ENCODE data around the gene NLRP5.

NLRP5 gene

DNA sequence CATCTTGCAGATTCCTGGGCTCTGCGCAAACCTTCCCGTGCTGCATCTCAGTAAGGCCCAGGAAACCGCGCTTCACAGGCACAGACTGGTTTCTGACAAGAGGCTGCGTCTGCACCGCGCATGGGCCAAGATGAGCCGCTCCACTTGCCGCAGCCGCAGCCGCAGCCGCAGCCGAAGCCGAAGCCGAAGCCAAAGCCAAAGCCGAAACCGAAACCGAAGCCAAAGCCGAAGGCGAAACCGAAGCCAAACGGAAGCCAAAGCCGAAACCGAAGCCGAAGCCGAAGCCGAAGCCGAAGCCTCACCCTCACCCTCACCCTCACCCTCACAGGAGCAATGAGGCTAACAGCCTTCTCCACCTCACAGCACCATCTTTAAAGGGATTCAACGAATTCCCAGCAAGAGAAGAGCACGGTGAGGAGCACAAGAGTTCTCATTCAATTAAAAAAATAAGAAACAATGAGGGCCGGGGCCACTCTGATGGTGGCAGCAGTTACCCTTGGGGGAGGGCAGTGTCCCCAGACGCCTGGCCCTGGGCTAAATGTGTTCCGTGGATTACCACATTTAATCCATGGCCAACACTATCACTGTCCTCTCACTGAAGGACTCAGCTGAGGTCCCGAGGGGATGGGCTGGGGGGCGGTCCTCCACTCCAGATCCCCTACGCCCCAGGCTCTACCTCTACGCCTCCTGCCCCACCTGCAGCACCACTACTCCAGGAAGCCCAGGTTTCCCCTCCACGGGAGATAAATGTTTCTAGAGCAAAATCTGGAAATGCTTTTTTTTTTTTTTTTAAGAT, 105.4 kb downstream of the NLRP5 start:
- H3K36me3 ChIP-seq: peaks cover 13 to 57% (median 27%) of the 10 kb centered on the region in 3 donors
- H3K9me3 ChIP-seq: no peaks in the 10 kb centered on the region
- DNase-seq: no peak
- intact Hi-C loops (cut with DNase I; ENCODE audit: low total_unique reads): no loop called here
- H3K4me3 ChIP-seq: no peak overlapping the region
- no peak overlapping the region for H3K27ac ChIP-seq
- peaks cover 0 to 10% (median 0%) of the 10 kb centered on the region in 4 donors for H3K4me1 ChIP-seq
- no peaks in the 10 kb centered on the region for H3K27me3 ChIP-seq
- TF ChIP-seq CTCF (IDR thresholded peaks at IDR 0.05): no peak

GRCh38 chr19:56092685-56093631, 106.4 kb downstream of the NLRP5 start:
- no peak for DNase-seq
- Histone ChIP-seq H3K27me3 (no peaks in the 10 kb centered on the region), H3K4me1 (peaks cover 0 to 13% (median 0%) of the 10 kb centered on the region in 4 donors), H3K4me3 (no peak overlapping the region), H3K27ac (no peak overlapping the region), H3K36me3 (peaks cover 13 to 57% (median 25%) of the 10 kb centered on the region in 3 donors), H3K9me3 (no peaks in the 10 kb centered on the region)
- intact Hi-C loops (cut with DNase I; ENCODE audit: low total_unique reads): no loop called here
- no peak for TF ChIP-seq CTCF (IDR thresholded peaks at IDR 0.05)

GRCh38 chr19:56094449-56094848, 107.9 kb downstream of the NLRP5 start:
- Histone ChIP-seq H3K4me3 (no peak overlapping the region), H3K27me3 (no peaks in the 10 kb centered on the region), H3K4me1 (peaks cover 0 to 11% (median 0%) of the 10 kb centered on the region in 4 donors), H3K27ac (no peak overlapping the region), H3K36me3 (peaks cover 3 to 56% (median 16%) of the 10 kb centered on the region in 3 donors), H3K9me3 (no peaks in the 10 kb centered on the region)
- DNase-seq: no peak
- no peak for TF ChIP-seq CTCF (IDR thresholded peaks at IDR 0.05)
- intact Hi-C loops (cut with DNase I; ENCODE audit: low total_unique reads): no loop called here

DNA sequence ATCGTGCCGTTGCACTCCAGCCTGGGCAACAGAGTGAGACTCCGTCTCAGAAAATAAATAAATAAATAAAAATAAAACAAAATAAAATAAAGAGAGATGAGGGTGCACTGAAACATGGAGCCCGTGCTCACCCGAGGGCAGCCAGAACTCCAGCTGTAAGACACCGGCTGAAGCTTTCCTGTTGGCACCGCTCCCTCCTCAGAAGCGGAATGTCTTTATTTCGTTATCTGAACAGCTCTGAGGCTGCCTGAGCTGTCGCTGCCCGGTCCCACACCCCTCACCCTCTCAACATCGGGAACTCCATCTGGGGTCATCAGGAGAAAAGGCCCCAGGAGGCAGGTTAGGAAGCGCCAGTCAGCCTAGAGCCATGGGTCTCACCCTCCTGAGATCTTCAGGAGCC, 110.1 kb downstream of the NLRP5 start:
- Histone ChIP-seq H3K4me1 (peaks cover 0 to 3% (median 0%) of the 10 kb centered on the region in 4 donors), H3K9me3 (no peaks in the 10 kb centered on the region), H3K27me3 (no peaks in the 10 kb centered on the region), H3K36me3 (peaks cover 8 to 59% (median 26%) of the 10 kb centered on the region in 3 donors), H3K4me3 (no peak overlapping the region), H3K27ac (no peak overlapping the region)
- TF ChIP-seq CTCF (IDR thresholded peaks at IDR 0.05): no peak
- intact Hi-C loops (cut with DNase I; ENCODE audit: low total_unique reads): no loop called here
- DNase-seq: no peak

DNA sequence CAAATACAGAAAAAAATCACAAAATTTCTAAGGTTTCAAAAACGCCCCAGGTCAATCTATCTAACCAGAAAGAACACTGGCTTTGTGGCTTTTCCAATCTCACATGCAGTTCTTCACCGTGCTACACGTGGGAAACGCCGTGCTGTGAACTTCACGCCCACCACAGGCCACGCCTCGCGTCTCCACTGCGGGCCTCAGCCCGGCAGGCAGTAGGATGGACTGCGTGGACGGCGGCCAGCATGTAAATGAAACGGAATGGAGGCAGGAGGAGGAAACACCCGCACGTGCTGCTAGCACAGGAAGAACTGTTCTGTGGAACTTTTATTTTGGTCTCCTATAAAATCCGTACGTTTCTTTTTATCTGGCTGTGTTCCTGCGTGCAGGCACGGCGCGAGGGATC, 110.7 kb downstream of the NLRP5 start:
- no peak for TF ChIP-seq CTCF (IDR thresholded peaks at IDR 0.05)
- H3K4me1 ChIP-seq: peaks cover 0 to 3% (median 0%) of the 10 kb centered on the region in 4 donors
- peaks cover 14 to 66% (median 32%) of the 10 kb centered on the region in 3 donors for H3K36me3 ChIP-seq
- no peak overlapping the region for H3K27ac ChIP-seq
- H3K27me3 ChIP-seq: no peaks in the 10 kb centered on the region
- DNase-seq: no peak
- H3K9me3 ChIP-seq: no peaks in the 10 kb centered on the region
- H3K4me3 ChIP-seq: no peak overlapping the region
- intact Hi-C loops (cut with DNase I; ENCODE audit: low total_unique reads): no loop called here

Data from tibial artery (tissue), 4 donors.